ENCODE results near the gene PSMD13.
A peak's percentile ranks its signal among the peaks of the same experiment; 100 is the strongest.

Gene PSMD13

DNA sequence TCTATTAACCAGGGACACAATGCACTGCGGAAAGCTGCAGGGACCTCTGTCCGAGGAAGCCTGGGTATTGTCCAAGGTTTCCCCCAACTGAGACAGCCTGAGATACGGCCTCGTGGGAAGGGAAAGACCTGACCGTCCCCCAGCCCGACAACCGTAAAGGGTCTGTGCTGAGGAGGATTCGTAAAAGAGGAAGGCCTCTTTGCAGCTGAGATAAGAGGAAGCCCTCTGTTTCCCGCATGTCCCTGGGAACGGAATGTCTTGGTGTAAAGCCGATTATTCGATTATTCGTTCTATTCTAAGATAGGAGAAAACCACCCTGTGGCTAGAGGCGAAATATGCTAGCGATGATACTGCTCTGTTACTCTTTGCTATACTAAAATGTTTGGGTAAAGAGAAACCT is 34.8 kb upstream of the PSMD13 start:
- ATAC-seq, result no peak
- peaks cover 51% of the 10 kb centered on the region for H3K4me1 Mint-ChIP-seq
- H3K4me3 Mint-ChIP-seq, result no peak overlapping the region
- H3K9me3 Mint-ChIP-seq, result no peaks in the 10 kb centered on the region
- no peaks in the 10 kb centered on the region for H3K27me3 Mint-ChIP-seq
- H3K27ac Mint-ChIP-seq, result no peak overlapping the region
- peaks cover 19% of the 10 kb centered on the region for H3K36me3 Mint-ChIP-seq

DNA sequence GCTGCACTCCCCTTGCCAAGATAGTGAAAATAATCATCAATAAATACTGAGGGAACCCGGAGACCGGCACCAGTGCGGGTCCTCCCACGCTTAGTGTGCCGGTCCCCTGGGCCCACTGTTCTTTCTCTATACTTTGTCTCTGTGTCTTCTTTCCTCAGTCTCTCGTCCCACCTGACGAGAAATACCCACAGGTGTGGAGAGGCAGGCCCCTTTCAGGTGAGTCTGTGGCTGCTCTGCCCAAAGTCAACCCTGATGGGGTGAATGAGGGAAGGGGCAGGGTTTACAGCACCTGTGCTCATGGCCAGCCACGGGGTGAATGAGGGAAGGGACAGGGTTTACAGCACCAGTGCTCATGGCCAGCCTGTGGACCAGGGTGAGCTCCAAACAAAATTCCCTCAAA is 34.3 kb upstream of the PSMD13 start:
- H3K9me3 Mint-ChIP-seq, result no peaks in the 10 kb centered on the region
- H3K4me3 Mint-ChIP-seq, result no peak overlapping the region
- H3K27me3 Mint-ChIP-seq, result no peaks in the 10 kb centered on the region
- no peak overlapping the region for H3K27ac Mint-ChIP-seq
- H3K36me3 Mint-ChIP-seq, result peaks cover 19% of the 10 kb centered on the region
- peaks cover 51% of the 10 kb centered on the region for H3K4me1 Mint-ChIP-seq
- no peak for ATAC-seq

DNA sequence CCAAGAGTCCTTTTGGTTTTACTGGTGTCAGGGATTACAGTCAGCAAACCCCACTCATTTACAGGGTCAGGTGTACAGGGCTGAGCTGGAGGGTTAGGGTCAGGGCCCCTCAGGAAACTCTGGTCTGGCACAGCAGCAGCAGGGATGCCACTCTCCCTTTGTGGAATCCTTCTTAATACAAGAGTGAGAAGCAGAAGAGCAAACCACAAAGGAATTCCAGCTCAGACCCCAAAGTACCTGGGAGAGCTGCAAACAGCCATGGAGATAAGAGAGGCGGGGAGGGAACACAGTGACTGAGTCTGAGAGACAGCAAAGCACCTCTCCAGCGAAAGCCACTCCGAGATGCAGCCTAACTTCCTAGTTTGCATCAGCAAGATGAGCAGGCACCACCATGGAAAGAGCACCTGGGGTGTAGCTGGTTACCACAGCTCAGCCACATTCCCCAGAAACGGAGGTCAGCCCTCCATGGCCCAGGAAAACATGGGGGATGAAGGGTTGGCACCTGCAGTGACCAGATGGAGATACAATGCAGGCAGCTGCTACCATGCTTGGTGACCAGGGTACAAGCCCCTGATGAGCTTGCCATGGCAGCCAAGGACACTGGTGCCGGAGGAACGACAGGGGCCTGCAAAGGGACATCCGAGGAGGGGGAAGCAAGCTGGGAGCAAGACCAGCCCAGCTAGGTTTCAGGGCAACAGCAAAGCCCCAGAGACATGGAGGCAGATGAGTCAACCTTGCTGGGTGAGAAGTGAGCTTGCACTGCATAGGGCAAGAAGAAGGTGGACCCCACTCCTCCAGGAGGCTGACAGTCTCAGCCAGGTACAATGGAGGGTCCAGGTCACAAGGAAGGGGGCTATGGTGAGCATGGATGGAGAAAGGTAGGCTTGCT is 33.5 kb upstream of the PSMD13 start:
- Mint-ChIP-seq H3K27ac (peak overlapping the region; percentile 15), H3K36me3 (peaks cover 19% of the 10 kb centered on the region), H3K9me3 (no peaks in the 10 kb centered on the region), H3K4me1 (peaks cover 45% of the 10 kb centered on the region), H3K4me3 (no peak overlapping the region), H3K27me3 (no peaks in the 10 kb centered on the region)
- no peak for ATAC-seq

DNA sequence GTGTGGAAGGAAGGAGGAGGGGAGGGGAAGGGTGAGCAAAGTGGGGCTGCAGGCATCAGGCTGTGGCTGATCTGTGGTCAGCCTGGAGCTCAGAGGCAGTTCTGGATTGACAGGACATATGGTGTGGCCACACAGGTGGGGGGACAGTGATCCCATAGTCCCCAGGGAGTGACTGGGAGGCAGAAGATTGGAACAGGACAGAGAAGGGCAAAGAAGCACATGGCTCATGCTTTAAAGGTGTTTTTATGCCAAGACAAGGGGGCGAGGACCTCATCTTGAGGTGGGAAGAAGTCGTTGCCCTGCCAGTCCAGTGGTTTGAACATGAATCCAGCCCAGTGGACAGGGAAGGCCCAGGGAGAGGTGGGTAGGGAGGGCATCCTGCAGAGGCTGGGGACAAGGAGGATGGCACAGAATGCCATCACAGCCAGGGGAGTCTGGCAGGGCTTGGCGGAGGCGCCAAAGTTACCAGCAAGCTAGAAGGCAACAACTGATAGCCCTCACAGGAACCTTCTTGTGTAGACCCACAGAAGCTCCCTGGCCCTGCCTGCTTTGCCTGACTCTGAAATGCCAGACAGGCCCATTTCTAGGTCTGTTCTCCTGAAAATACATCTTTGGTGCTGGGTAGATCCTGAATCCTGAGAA is 32.7 kb upstream of the PSMD13 start:
- Mint-ChIP-seq H3K27ac (peak overlapping the region; percentile 15), H3K4me1 (peaks cover 39% of the 10 kb centered on the region), H3K9me3 (no peaks in the 10 kb centered on the region), H3K4me3 (no peak overlapping the region), H3K36me3 (peaks cover 25% of the 10 kb centered on the region), H3K27me3 (no peaks in the 10 kb centered on the region)
- no peak for ATAC-seq

DNA sequence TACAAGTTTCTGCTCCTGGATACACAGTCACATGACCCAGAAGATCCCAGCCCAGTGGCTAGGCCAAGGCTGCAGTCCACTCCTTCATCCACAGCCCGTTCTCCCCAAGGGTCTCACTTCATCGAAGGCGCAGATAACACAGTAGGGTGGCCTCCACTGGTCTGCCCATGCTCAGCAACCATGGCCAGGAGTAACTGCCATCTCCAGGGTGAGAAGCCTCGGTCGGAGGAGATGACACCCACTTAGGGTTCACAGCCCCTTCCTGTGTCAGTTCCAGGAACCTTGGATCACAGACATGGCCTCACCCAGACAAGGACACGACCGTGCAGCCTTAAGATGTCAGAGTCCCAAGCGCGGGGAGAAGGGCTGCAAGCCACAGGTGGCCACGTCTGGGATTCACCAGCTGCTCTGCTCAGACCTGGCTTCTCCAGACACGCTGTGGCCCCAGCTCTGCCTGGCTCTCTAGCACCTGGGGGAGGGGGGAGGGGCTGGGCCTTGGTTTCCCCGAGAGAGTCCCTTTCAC is 32.1 kb upstream of the PSMD13 start:
- Mint-ChIP-seq H3K9me3 (no peaks in the 10 kb centered on the region), H3K36me3 (peaks cover 25% of the 10 kb centered on the region), H3K27ac (no peak overlapping the region), H3K4me3 (no peak overlapping the region), H3K4me1 (peaks cover 43% of the 10 kb centered on the region), H3K27me3 (no peaks in the 10 kb centered on the region)
- no peak for ATAC-seq

DNA sequence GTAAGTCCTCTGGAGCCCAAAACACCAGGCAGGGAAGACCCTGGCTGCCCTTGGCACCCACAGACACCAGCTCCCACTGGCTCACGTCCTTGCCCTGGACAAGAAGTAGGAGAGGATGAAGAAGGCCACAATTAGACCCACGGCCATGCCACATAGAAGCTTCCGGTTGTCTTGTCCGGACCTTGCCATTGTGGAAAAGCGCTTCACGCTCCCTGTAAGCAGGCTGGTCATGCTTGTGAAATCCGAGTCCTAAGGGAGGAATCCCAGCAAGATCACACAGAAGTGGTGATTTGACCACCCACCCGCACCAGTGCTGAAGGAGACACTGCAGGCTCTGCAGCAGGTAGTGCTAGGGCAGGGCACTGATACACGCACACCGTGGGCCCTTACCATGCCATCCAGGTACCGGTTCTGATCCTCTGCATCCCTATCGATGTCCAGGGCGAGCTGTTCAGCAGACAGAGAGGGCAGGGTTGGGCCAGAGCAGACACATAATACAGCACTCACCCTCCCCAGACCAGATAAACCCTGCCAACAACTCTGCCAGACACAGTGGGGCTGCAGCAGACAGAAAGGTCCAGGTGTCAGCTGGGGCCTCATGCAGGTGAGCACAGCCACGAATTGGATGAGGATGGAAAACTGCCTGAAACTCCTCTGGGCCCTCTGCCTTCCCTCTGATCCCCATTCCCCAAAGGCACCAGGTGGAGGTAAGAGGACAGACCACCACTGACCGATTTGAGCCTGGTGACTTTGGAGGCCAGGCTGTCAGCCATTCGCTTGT is 31.4 kb upstream of the PSMD13 start:
- Mint-ChIP-seq H3K4me3 (peak overlapping the region; percentile 87), H3K9me3 (no peaks in the 10 kb centered on the region), H3K36me3 (peaks cover 31% of the 10 kb centered on the region), H3K4me1 (peaks cover 51% of the 10 kb centered on the region), H3K27me3 (no peaks in the 10 kb centered on the region), H3K27ac (no peak overlapping the region)
- ATAC-seq, result no peak

DNA sequence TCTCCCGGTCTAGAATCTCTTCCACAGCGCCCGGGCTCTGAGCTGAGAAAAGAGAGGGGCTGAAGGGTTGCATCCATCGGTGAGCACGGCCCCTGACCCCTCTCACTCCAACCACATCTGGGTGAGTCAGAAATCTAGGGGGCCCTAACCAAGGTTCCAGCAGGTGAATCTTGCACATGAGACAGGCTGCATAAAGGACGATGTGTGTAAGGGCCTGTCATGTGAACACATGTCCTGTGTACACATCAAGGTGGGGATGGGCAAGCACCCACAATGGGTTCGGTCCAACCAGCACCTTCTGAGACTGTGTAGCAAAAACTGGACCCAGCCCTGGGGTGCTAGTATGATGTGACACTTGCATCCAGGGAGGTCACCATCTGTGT is 30.8 kb upstream of the PSMD13 start:
- Mint-ChIP-seq H3K27ac (peak overlapping the region; percentile 93), H3K27me3 (no peaks in the 10 kb centered on the region), H3K9me3 (no peaks in the 10 kb centered on the region), H3K36me3 (peaks cover 29% of the 10 kb centered on the region), H3K4me1 (peaks cover 57% of the 10 kb centered on the region), H3K4me3 (peak overlapping the region; percentile 87)
- no peak for ATAC-seq

DNA sequence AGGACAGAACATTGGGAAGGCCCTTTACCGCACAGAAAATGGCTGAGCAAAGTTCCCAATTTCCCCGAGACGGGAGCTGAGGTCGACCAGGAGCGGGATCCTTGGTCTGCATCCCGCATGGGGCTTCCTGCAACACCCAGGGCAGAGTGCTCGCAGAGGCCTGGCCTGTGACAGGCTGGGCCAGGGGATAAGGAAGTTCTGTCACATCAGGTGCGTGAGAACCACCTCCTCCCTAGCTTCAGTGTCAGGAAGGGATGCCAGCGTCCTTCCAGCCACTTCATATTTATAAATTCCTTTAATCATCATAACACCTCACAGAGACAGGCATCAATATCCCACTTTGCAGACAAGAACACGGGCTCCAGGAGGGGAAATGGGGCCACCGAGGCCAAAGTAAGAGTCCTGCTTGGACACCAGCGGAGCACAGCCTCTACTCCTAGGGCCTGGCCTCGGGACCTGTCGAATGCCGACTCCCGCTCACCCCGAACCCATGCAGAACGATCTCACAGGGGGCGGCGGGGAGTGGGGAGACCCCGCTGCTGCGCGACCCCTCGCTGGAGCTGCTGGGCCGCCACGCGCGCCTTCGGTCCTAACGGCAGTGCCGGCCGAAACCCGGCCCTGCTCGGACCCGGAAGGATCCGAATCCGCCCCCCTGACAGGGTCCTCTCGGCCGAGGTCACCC is 30.1 kb upstream of the PSMD13 start:
- Mint-ChIP-seq H3K4me1 (peaks cover 58% of the 10 kb centered on the region), H3K4me3 (peak overlapping the region; percentile 87)

DNA sequence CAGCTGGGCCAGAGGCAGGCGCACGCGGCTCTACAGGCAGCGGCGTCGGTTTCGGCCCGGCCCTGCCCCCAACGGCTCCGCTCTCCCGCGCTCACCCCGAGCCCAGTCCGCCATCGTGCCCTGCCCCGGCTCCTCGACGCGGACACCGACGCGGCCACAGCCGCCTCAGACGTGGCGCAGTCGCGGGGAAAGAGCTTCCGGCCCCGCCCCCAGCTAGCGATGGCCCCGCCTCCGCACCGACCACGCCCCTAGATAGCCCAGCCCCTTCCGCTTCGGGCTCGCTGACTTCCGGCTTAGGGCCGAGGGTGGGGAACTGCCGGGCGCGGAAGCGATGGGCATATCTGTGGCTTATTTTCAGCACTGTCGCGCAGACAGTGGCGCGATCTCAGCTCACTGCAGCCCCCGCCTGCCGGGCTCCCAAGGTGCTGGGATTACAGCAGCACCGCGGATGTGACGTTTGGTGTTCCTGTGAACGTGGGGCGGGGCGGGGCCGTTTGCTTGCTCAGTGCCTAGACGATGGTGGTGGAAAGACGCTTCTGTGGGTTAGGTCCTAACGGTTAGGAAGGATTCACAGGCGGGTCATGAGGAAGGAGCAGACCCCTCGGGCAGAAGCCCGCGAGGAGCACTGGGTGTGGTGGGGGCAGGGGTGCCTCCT is 29.4 kb upstream of the PSMD13 start, which contains the start of the genes BET1L and RIC8A:
BET1L (minus strand) TSS at position 192 of the 655 bp plus-strand sequence; CDS start at position 114, 78 bp downstream.
RIC8A (plus strand) TSS at position 501 of the 655 bp plus-strand sequence. CDS start 1,147 bp downstream, outside the sequence.
- peaks cover 54% of the 10 kb centered on the region for H3K4me1 Mint-ChIP-seq
- H3K9me3 Mint-ChIP-seq, result no peaks in the 10 kb centered on the region
- ATAC-seq, result peak; percentile 94
- peak within 1 kb of the TSS; percentile 93 for H3K27ac Mint-ChIP-seq
- H3K36me3 Mint-ChIP-seq, result peaks cover 36% of the 10 kb centered on the region
- H3K27me3 Mint-ChIP-seq, result no peaks in the 10 kb centered on the region
- H3K4me3 Mint-ChIP-seq, result peak within 1 kb of the TSS; percentile 87

More for the DNA sequence above, 30.1 kb upstream of the PSMD13 start:
- H3K9me3 Mint-ChIP-seq, result no peaks in the 10 kb centered on the region
- H3K27ac Mint-ChIP-seq, result peak overlapping the region; percentile 93
- H3K27me3 Mint-ChIP-seq, result no peaks in the 10 kb centered on the region
- ATAC-seq, result peak; percentile 0
- H3K36me3 Mint-ChIP-seq, result peaks cover 35% of the 10 kb centered on the region

DNA sequence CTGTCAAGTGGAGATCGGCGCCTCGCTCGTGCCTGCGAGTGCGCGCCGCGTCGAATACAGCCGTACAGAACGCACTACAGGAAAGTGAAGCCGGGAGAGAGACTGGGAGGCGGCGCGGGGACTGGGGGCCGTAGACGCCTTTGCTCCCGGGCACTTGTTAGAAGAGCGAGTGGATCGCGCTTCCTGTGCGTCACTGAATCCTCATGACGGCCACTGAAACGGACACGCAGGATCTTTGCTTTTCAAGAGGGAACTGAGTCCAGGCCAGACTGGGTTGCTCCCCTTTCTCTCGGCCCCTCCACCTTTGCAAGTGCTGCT is 29.0 kb upstream of the PSMD13 start:
- no peaks in the 10 kb centered on the region for H3K27me3 Mint-ChIP-seq
- peak; percentile 25 for ATAC-seq
- H3K27ac Mint-ChIP-seq, result peak overlapping the region; percentile 93
- H3K9me3 Mint-ChIP-seq, result no peaks in the 10 kb centered on the region
- H3K4me3 Mint-ChIP-seq, result peak overlapping the region; percentile 87
- peaks cover 35% of the 10 kb centered on the region for H3K36me3 Mint-ChIP-seq
- H3K4me1 Mint-ChIP-seq, result peaks cover 49% of the 10 kb centered on the region

DNA sequence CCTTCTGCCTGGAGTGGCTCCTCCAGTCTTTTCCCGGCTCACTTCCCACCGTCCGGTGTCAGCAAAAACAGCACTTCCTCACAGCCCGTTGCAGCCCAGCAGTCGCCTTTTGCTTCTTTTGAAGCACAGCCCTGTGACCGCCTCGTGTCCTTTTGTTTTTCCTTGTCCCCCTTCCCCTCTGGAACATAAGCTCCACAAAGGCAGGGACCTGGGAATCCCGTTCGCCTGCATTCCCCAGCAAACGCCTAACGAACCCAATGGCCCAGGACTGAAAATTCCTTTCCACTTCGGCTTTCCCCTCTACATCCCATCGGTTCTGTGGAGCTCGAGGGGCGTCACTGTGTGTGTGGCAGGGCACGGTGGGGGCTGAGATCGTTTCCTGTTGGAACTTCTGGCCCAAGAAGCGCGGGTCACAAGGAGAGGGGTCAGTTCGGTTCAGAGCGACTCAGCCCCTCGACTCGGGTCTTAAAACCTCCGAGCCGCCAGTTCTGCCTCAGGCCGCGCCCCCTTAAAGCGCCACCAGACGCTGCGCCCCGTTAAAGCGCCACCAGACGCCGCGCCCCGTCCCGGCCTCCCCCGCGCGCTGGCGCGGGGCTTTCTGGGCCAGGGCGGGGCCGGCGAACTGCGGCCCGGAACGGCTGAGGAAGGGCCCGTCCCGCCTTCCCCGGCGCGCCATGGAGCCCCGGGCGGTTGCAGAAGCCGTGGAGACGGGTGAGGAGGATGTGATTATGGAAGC is 28.4 kb upstream of the PSMD13 start:
- Mint-ChIP-seq H3K4me1 (peaks cover 44% of the 10 kb centered on the region), H3K4me3 (peak overlapping the region; percentile 87), H3K27ac (peak overlapping the region; percentile 93), H3K27me3 (no peaks in the 10 kb centered on the region), H3K9me3 (no peaks in the 10 kb centered on the region), H3K36me3 (peaks cover 34% of the 10 kb centered on the region)
- ATAC-seq, result peak; percentile 78

DNA sequence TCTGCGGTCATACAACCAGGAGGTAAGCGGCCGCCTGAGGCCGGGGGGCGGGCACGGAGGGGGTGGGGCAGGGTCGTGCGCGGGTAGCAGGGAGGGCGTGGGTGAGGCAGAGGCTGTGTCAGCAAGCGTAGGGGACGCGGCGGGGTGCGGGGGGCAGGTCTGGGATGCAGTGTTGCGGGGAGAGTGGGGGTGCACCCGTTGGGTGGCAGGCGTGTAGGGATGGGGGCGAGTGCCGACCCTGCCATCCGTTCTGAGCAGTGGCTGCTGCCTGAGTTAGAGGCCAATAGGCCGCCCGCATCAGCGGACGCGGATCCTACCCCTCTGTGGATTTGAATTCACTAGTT is 27.9 kb upstream of the PSMD13 start:
- Mint-ChIP-seq H3K4me3 (peak overlapping the region; percentile 87), H3K36me3 (peaks cover 30% of the 10 kb centered on the region), H3K4me1 (peaks cover 38% of the 10 kb centered on the region), H3K27me3 (no peaks in the 10 kb centered on the region), H3K27ac (peak overlapping the region; percentile 93), H3K9me3 (no peaks in the 10 kb centered on the region)
- peak; percentile 2 for ATAC-seq

DNA sequence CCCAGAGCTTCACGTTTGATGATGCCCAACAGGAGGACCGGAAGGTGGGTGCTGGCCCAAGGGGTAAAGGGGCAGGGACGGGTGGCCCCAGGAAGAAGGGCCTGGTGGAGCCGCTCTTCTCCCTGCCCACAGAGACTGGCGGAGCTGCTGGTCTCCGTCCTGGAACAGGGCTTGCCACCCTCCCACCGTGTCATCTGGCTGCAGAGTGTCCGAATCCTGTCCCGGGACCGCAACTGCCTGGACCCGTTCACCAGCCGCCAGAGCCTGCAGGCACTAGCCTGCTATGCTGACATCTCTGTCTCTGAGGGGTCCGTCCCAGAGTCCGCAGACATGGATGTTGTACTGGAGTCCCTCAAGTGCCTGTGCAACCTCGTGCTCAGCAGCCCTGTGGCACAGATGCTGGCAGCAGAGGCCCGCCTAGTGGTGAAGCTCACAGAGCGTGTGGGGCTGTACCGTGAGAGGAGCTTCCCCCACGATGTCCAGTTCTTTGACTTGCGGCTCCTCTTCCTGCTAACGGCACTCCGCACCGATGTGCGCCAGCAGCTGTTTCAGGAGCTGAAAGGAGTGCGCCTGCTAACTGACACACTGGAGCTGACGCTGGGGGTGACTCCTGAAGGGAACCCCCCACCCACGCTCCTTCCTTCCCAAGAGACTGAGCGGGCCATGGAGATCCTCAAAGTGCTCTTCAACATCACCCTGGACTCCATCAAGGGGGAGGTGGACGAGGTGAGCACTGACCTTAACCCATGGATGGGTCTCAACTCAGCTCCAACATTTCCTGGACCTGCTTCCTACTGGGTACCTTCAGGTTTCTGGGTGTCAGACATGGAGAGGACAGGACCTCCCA is 27.3 kb upstream of the PSMD13 start:
- Mint-ChIP-seq H3K36me3 (peaks cover 34% of the 10 kb centered on the region), H3K4me1 (peaks cover 36% of the 10 kb centered on the region), H3K4me3 (peak overlapping the region; percentile 87), H3K9me3 (no peaks in the 10 kb centered on the region), H3K27ac (peak overlapping the region; percentile 93), H3K27me3 (no peaks in the 10 kb centered on the region)
- no peak for ATAC-seq

All from stimulated activated memory B cell treated with anti-CD40 and anti-IgM and Interleukin-4, amounts not matched to agents 10 μg/mL and 1 μg/mL and 100 μg/mL, for 72 hours (primary cell).